HG02642 (cell line): ENCODE results near the gene LRRC3C.

Experiments
- ATAC-seq: cut with Tn5 transposase; IDR thresholded peaks from one replicate; pipeline ENCODE4 v1.9.1; 2021; ENCODE audit warnings: mild to moderate bottlenecking; ENCODE audit not compliant: unreplicated experiment, poor library complexity

The LRRC3C gene

GRCh38 chr17:39973496-39973895 lies 46.0 kb downstream of the LRRC3C start:
- ATAC-seq = no peak

GRCh38 chr17:39974433-39974832 lies 46.9 kb downstream of the LRRC3C start:
- no peak for ATAC-seq

GRCh38 chr17:39975801-39976200 lies 48.3 kb downstream of the LRRC3C start:
- no peak for ATAC-seq

- ATAC-seq = no peak
Observed at GRCh38 chr17:39979016-39979670, 51.6 kb downstream of the LRRC3C start.

- ATAC-seq = peak; percentile 21
Observed at GRCh38 chr17:39979893-39980350, 52.4 kb downstream of the LRRC3C start.

GRCh38 chr17:39980351-39981206 lies 53.0 kb downstream of the LRRC3C start, which contains the start of gene PSMD3:
Gene PSMD3 (plus strand): TSS chr17:39980807. CDS start chr17:39980971, 164 bp downstream.
- peak; percentile 91 for ATAC-seq

GRCh38 chr17:39981207-39981741 lies 53.7 kb downstream of the LRRC3C start:
- ATAC-seq = no peak

GRCh38 chr17:39981766-39982375 lies 54.3 kb downstream of the LRRC3C start:
- ATAC-seq = no peak

- no peak for ATAC-seq
Observed at GRCh38 chr17:39988206-39988810, 60.8 kb downstream of the LRRC3C start.

- ATAC-seq = no peak
Observed at GRCh38 chr17:39994448-39994847, 66.9 kb downstream of the LRRC3C start.
